RWPE2 (cell line): ENCODE results near the gene CEP57L1.

Experiments used
- ATAC-seq: fragments of 200-7000 bp; cut with Tn5 transposase; 3 replicates; pipeline ENCODE4 v1.9.1; 2021; ENCODE audit warnings: low read depth
- DNase-seq: peaks from one replicate; pipeline ENCODE4 v3.0.0-alpha.2; 2020; ENCODE audit warnings: low spot score
- H3K27ac ChIP-seq: fragments of 450-650 bp; 2 replicates; pipeline ENCODE4 v1.5.1; 2017; ENCODE audit warnings: mild to moderate bottlenecking; ENCODE audit not compliant: poor library complexity, severe bottlenecking
- H3K27me3 ChIP-seq: fragments of 250-450 bp; sonication (Bioruptor Pico); 2 replicates; pipeline ENCODE4 v1.5.1; 2021; ENCODE audit warnings: mild to moderate bottlenecking, moderate library complexity; ENCODE audit not compliant: insufficient read depth, poor library complexity, severe bottlenecking
- H3K36me3 ChIP-seq: fragments of 250-450 bp; sonication (Bioruptor Pico); 2 replicates; pipeline ENCODE4 v1.5.1; 2020; ENCODE audit warnings: low read depth, mild to moderate bottlenecking, moderate library complexity
- H3K4me1 ChIP-seq: fragments of 250-450 bp; sonication (Bioruptor Pico); 2 replicates; pipeline ENCODE4 v1.5.1; 2021; ENCODE audit warnings: mild to moderate bottlenecking, moderate library complexity; ENCODE audit not compliant: insufficient read depth, poor library complexity, severe bottlenecking
- H3K4me3 ChIP-seq: fragments of 250-450 bp; sonication (Bioruptor Pico); 2 replicates; pipeline ENCODE4 v1.5.1; 2021; ENCODE audit warnings: mild to moderate bottlenecking, moderate library complexity; ENCODE audit not compliant: severe bottlenecking
- H3K9me3 ChIP-seq: fragments of 250-450 bp; sonication (Bioruptor Pico); 2 replicates; pipeline ENCODE4 v1.5.1; 2021; ENCODE audit warnings: mild to moderate bottlenecking, moderate library complexity; ENCODE audit not compliant: severe bottlenecking
- TF ChIP-seq, protein P1 (sequence below): fragments of 450-650 bp; IDR thresholded peaks from one replicate; pipeline ENCODE4 v1.5.1; 2017; ENCODE audit warnings: mild to moderate bottlenecking, moderate library complexity; ENCODE audit not compliant: poor library complexity, severe bottlenecking

Gene CEP57L1

DNA sequence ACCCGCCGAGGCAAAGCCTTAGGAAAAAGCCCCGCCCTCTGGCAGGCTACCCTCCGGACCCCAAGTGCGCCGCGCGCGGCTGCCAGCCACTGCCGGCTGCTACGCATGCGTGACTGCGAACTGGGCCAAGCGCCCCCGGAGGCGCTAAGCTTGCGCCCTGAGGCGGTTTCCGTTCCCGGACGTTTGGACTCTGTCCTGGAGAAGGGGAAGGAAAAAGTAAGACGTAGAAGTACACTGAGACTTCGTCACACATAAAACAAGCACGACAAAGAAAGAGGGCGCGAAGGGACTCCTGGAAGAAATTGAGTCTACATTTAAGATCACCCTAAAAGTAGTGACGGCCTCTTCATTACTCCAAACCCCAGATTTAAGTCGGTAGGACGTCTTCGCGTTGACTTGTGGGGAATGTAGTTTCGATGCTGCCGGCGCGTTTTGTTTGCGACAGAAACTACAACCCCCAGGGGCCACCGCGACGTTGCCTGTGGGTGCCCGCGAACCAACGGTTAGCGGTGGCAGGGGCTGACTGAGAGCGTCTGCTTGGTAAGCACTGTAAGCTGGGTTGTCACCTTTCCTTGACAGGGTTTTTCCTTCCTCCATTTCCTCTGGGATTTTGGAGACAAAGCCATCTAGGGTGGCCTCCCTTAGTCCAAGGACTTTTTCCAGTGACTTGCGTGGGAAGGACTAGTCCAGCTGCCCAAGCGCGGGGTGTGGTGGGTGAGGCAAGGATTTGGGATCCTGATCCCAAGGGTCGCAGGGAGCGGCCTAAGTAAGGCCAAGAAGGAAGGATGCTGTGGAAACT, at the start of gene CEP57L1:
TSS of gene CEP57L1 (plus strand) at position 472 of the 799 bp plus-strand sequence. CDS start 49,715 bp downstream, outside the sequence.
- Histone ChIP-seq H3K4me1 (no peaks in the 10 kb centered on the region), H3K4me3 (peak within 1 kb of the TSS; percentile 67), H3K27ac (peak within 1 kb of the TSS; percentile 69), H3K36me3 (peaks cover 4% of the 10 kb centered on the region; the same call in 1 of the 2 replicates), H3K9me3 (no peaks in the 10 kb centered on the region), H3K27me3 (no peaks in the 10 kb centered on the region)
- ATAC-seq (peak; percentile 59), DNase-seq (peak; percentile 91)
- TF ChIP-seq, protein P1, sequence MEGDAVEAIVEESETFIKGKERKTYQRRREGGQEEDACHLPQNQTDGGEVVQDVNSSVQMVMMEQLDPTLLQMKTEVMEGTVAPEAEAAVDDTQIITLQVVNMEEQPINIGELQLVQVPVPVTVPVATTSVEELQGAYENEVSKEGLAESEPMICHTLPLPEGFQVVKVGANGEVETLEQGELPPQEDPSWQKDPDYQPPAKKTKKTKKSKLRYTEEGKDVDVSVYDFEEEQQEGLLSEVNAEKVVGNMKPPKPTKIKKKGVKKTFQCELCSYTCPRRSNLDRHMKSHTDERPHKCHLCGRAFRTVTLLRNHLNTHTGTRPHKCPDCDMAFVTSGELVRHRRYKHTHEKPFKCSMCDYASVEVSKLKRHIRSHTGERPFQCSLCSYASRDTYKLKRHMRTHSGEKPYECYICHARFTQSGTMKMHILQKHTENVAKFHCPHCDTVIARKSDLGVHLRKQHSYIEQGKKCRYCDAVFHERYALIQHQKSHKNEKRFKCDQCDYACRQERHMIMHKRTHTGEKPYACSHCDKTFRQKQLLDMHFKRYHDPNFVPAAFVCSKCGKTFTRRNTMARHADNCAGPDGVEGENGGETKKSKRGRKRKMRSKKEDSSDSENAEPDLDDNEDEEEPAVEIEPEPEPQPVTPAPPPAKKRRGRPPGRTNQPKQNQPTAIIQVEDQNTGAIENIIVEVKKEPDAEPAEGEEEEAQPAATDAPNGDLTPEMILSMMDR: peak; percentile 17

DNA sequence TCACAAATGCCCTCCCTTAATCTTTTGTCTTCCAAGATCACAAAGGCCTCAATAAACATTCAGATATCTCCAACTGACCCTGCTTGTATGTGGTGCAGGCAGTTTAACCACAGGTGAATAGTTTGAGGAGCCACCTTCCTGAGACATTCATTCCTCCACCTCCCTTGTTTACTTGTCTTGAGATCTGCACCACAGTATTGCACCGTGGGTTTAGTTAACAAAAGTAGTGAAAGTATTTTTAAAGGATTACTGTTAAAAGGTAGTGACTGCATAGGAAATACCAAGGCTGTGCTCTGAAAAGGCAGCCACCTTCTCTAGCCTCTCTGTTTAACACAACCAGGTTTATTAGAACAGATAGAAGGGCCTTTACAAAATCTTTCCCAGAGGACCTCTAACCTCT, 47.1 kb upstream of the CEP57L1 start:
- ATAC-seq: no peak
- no peak overlapping the region for H3K27ac ChIP-seq

DNA sequence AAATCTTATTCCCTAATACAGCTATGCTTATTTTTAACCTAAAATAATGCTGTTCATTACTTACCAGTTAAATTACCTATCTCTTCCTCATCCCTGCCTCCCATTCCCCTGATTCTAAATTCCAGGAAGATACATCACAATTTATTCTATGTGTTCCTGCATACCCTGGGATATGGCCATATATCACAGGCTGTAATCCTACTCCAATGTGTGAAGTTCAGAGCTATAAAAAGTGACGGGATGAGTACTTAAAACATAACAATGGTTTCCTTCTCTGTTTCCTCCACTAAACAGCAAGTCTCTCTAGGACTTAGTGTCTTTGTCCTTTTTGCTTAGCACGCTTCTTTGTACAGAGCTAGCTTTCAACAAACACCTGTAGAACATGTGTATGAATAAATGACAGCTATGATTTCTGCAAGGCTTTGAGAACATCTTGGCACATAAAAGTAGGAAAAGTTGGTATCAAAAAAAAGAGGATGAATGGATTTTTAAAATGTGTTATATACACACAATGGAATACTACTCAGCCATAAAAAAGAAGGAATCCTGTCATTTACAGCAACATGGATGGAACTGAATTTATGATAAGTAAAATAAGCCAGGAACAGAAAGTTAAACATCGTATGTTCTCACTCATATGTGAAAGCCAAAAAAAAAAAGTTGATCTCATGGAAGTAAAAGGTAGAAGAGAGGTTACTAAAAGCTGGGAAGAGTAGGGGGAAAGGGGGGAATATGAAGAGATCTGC, 46.5 kb upstream of the CEP57L1 start:
- H3K27ac ChIP-seq: no peak overlapping the region
- no peak for DNase-seq
- no peaks in the 10 kb centered on the region for H3K36me3 ChIP-seq
- H3K9me3 ChIP-seq: no peaks in the 10 kb centered on the region
- TF ChIP-seq, protein P1: no peak
- no peaks in the 10 kb centered on the region for H3K27me3 ChIP-seq
- ATAC-seq: no peak
- no peak overlapping the region for H3K4me3 ChIP-seq
- peaks cover 20% of the 10 kb centered on the region for H3K4me1 ChIP-seq

More for the DNA sequence above, 47.1 kb upstream of the CEP57L1 start:
- Histone ChIP-seq H3K36me3 (no peaks in the 10 kb centered on the region), H3K4me1 (peaks cover 20% of the 10 kb centered on the region), H3K4me3 (no peak overlapping the region), H3K27me3 (no peaks in the 10 kb centered on the region), H3K9me3 (no peaks in the 10 kb centered on the region)
- TF ChIP-seq, protein P1: no peak
- DNase-seq: no peak

- H3K9me3 ChIP-seq: no peaks in the 10 kb centered on the region
- peak overlapping the region; percentile 9 for H3K27ac ChIP-seq
- H3K27me3 ChIP-seq: no peaks in the 10 kb centered on the region
- DNase-seq (no peak), ATAC-seq (peak; percentile 85)
- H3K36me3 ChIP-seq: no peaks in the 10 kb centered on the region
- no peak overlapping the region for H3K4me3 ChIP-seq
- TF ChIP-seq, protein P1: peak; percentile 7
- H3K4me1 ChIP-seq: peaks cover 20% of the 10 kb centered on the region
Measured at GRCh38 chr6:109050012-109050411, 45.3 kb upstream of the CEP57L1 start.
